HFF-Myc (cell line): ENCODE measurements around the gene SMOC2.

Source experiments
- DNase-seq: peaks from one replicate; pipeline ENCODE4 v3.0.0-alpha.2; 2011; ENCODE audit warnings: low read depth; ENCODE audit errors: extremely low read depth
- H3K4me3 ChIP-seq: replicated peaks from 2 replicates; pipeline ENCODE4 v1.5.1; 2011; ENCODE audit warnings: low read depth, mild to moderate bottlenecking, control low read depth, low read length
- TF ChIP-seq, protein P1 (sequence below): IDR thresholded peaks from 2 replicates; pipeline ENCODE4 v1.5.1; 2012; ENCODE audit warnings: mild to moderate bottlenecking, low read depth, low read length, control low read depth; ENCODE audit errors: missing control alignments

Gene SMOC2

DNA sequence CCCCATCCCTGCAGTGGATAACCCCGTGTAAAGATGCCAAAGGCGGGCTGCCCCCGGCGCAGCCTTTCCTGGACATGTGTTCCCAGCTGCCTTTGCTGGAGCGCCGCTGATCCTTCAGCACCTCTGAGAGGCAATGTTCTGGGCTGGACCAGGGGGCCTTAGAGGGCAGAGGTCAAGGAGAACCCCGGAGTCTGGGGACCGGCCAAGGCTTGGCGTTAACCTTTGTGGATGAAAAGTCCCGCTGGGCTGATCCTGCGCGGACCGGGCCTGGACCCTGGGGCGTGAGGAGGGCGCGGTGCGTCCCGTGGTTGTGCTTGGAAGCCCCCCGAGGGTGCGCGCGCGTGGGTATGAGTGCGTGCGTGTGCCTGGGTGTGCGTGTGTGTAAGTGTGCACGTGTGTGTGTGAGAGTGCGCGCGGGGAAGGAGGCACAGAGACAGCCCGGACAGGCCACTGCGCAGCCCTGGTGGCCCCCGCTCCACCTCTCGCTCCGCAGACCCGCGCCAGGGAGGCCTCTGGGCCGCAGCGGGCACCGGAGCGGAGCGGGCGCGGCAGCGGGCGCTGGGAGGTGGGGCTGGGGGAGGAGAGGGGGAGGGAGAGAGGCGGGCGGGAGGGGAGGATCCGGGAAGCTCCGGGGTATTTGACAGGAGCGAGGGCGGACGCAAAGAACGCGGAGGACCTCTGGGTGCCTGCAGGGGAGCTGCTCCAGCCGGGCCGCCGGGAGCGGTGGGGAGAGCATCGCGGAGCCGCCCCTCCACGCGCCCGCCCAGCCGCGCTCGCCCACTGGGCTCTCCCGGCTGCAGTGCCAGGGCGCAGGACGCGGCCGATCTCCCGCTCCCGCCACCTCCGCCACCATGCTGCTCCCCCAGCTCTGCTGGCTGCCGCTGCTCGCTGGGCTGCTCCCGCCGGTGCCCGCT, at the start of gene SMOC2:
Gene SMOC2 (plus strand): TSS at position 665 of the 914 bp plus-strand sequence. CDS start 187 bp downstream, at position 852.
- TF ChIP-seq, protein P1, sequence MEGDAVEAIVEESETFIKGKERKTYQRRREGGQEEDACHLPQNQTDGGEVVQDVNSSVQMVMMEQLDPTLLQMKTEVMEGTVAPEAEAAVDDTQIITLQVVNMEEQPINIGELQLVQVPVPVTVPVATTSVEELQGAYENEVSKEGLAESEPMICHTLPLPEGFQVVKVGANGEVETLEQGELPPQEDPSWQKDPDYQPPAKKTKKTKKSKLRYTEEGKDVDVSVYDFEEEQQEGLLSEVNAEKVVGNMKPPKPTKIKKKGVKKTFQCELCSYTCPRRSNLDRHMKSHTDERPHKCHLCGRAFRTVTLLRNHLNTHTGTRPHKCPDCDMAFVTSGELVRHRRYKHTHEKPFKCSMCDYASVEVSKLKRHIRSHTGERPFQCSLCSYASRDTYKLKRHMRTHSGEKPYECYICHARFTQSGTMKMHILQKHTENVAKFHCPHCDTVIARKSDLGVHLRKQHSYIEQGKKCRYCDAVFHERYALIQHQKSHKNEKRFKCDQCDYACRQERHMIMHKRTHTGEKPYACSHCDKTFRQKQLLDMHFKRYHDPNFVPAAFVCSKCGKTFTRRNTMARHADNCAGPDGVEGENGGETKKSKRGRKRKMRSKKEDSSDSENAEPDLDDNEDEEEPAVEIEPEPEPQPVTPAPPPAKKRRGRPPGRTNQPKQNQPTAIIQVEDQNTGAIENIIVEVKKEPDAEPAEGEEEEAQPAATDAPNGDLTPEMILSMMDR: no peak
- DNase-seq: no peak
- no peak within 1 kb of the TSS for H3K4me3 ChIP-seq

- DNase-seq: no peak
- no peak overlapping the region for H3K4me3 ChIP-seq
- TF ChIP-seq, protein P1: no peak
Observed at GRCh38 chr6:168393126-168393870, 47.7 kb upstream of the SMOC2 start.

GRCh38 chr6:168394606-168395005, 46.4 kb upstream of the SMOC2 start:
- DNase-seq: no peak
- TF ChIP-seq, protein P1: no peak
- no peak overlapping the region for H3K4me3 ChIP-seq

DNA sequence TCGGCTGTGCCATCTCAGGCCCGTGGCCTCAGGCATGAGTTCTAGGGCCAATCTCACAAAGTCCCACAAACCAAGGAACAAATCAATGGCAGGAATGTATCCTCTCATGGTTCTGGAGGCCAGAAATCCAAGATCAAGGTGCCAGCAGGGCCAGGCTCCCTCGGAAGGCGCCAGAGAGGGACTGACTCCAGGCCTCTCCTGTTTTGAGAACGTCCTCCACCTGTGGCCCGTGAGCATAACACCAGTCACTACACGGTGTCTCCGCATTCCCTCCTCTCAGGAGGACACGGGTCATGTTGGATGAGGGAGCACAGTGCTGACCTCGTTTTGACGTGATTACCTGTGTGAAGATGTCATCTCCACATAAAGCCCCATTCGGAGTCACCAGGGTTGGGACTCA, 45.0 kb upstream of the SMOC2 start:
- H3K4me3 ChIP-seq: no peak overlapping the region
- no peak for DNase-seq
- TF ChIP-seq, protein P1: no peak

DNA sequence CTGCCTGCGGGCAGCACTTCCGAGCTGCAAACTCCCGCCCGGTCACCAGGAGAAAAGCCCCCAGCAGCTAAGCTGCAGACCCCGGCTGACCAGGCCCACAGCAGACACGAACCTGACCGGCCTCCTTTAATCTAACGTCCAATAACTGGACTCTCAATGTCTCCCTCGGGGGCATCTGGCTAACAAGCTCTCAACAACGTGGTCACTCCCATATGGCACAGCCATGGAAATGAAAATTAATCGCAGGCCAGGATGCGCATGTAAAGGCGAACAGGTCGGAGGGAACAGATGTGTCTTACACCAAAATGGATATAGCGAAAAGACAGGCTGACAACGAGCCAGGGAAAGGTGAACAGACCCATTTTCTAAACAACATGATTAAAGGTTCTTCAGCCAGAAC, 44.4 kb upstream of the SMOC2 start:
- H3K4me3 ChIP-seq: no peak overlapping the region
- DNase-seq: no peak
- TF ChIP-seq, protein P1: no peak

DNA sequence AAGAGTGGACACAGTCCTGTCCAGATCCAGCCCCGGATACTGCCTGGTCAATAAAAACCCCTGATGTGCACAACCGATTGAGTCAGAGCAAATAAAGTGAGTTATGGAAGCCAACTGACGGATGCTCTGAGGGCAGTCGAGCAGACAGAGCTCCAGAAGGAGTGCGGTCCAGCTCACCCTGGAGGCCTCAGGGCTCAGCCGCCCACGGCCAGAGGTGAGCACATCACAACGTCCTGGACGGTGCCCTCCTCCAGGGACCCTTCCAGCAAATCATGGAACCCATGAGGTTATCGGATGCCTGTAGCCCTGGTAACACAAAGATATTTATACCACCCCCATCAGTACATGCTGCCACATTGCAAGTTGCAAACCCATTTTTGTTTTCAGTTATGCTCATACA, 44.0 kb upstream of the SMOC2 start:
- no peak overlapping the region for H3K4me3 ChIP-seq
- TF ChIP-seq, protein P1: no peak
- no peak for DNase-seq
